ENCODE data around the gene TMEM134. TPM values are rescaled to one million over a fixed set of nuclear protein-coding genes. Genes with fewer than 3 reads are reported as not detected.

The TMEM134 gene
- total RNA-seq, 1 experiment from 2014 or later: 7.6 TPM

GRCh38 chr11:67420646-67421429 is 48.2 kb downstream of the TMEM134 start:
- Histone ChIP-seq H3K27ac (no peak overlapping the region; the same call in 1 of the 2 replicates), H3K36me3 (no peaks in the 10 kb centered on the region), H3K27me3 (no peaks in the 10 kb centered on the region), H3K4me1 (peaks cover 5% of the 10 kb centered on the region; the same call in 1 of the 2 replicates), H3K4me3 (peak overlapping the region; percentile 62), H3K9me3 (replicated peaks) (no peaks in the 10 kb centered on the region)
- DNase-seq: peak; percentile 95 to 96

GRCh38 chr11:67420147-67420645 is 48.9 kb downstream of the TMEM134 start:
- H3K27me3 ChIP-seq: no peaks in the 10 kb centered on the region
- H3K27ac ChIP-seq: no peak overlapping the region; the same call in 1 of the 2 replicates
- no peaks in the 10 kb centered on the region for H3K9me3 ChIP-seq (replicated peaks)
- H3K4me3 ChIP-seq: peak overlapping the region; percentile 62
- H3K36me3 ChIP-seq: no peaks in the 10 kb centered on the region
- peaks cover 5% of the 10 kb centered on the region; the same call in 1 of the 2 replicates for H3K4me1 ChIP-seq
- no peak for DNase-seq

GRCh38 chr11:67419325-67420049 is 49.6 kb downstream of the TMEM134 start:
- Histone ChIP-seq H3K4me1 (peaks cover 5% of the 10 kb centered on the region; the same call in 1 of the 2 replicates), H3K9me3 (replicated peaks) (no peaks in the 10 kb centered on the region), H3K4me3 (no peak overlapping the region), H3K27me3 (no peaks in the 10 kb centered on the region), H3K36me3 (no peaks in the 10 kb centered on the region), H3K27ac (no peak overlapping the region)
- DNase-seq: no peak

GRCh38 chr11:67418476-67419281 is 50.4 kb downstream of the TMEM134 start:
- Histone ChIP-seq H3K27ac (no peak overlapping the region), H3K4me3 (no peak overlapping the region)
- DNase-seq: peak; percentile 30 to 35

GRCh38 chr11:67417425-67417824 is 51.6 kb downstream of the TMEM134 start:
- Histone ChIP-seq H3K27me3 (no peaks in the 10 kb centered on the region; the same call in 1 of the 2 replicates), H3K9me3 (replicated peaks) (no peaks in the 10 kb centered on the region), H3K4me1 (peaks cover 8% of the 10 kb centered on the region; the same call in 1 of the 2 replicates), H3K27ac (no peak overlapping the region), H3K36me3 (no peaks in the 10 kb centered on the region), H3K4me3 (no peak overlapping the region)
- no peak for DNase-seq

More at GRCh38 chr11:67418476-67419281, 50.4 kb downstream of the TMEM134 start:
- no peaks in the 10 kb centered on the region for H3K36me3 ChIP-seq
- peaks cover 5% of the 10 kb centered on the region; the same call in 1 of the 2 replicates for H3K4me1 ChIP-seq
- no peaks in the 10 kb centered on the region for H3K27me3 ChIP-seq
- H3K9me3 ChIP-seq (replicated peaks): no peaks in the 10 kb centered on the region

GRCh38 chr11:67416416-67417335 is 52.4 kb downstream of the TMEM134 start:
- H3K4me1 ChIP-seq: peaks cover 8% of the 10 kb centered on the region; the same call in 1 of the 2 replicates
- H3K9me3 ChIP-seq (replicated peaks): no peaks in the 10 kb centered on the region
- no peak overlapping the region for H3K4me3 ChIP-seq
- no peak for DNase-seq
- H3K27me3 ChIP-seq: no peaks in the 10 kb centered on the region; the same call in 1 of the 2 replicates
- H3K36me3 ChIP-seq: no peaks in the 10 kb centered on the region
- no peak overlapping the region for H3K27ac ChIP-seq

GRCh38 chr11:67415501-67416304 is 53.3 kb downstream of the TMEM134 start, which contains the start of gene CARNS1:
Gene CARNS1, plus strand, starts transcription at chr11:67415678. Its CDS starts 522 bp downstream, at chr11:67416200.
- Histone ChIP-seq H3K27me3 (peaks cover 2% of the 10 kb centered on the region; the same call in 1 of the 2 replicates), H3K27ac (no peak within 1 kb of the TSS), H3K36me3 (no peaks in the 10 kb centered on the region), H3K4me3 (no peak within 1 kb of the TSS), H3K9me3 (replicated peaks) (no peaks in the 10 kb centered on the region), H3K4me1 (peaks cover 8% of the 10 kb centered on the region; the same call in 1 of the 2 replicates)
- DNase-seq: no peak

GRCh38 chr11:67413266-67413849 is 55.7 kb downstream of the TMEM134 start:
- Histone ChIP-seq H3K4me1 (0 out of 2 replicates have a peak, but pooled peaks cover 5% of the 10 kb centered on the region), H3K9me3 (replicated peaks) (no peaks in the 10 kb centered on the region), H3K27ac (no peak overlapping the region), H3K4me3 (no peak overlapping the region), H3K36me3 (no peaks in the 10 kb centered on the region), H3K27me3 (peaks cover 23% of the 10 kb centered on the region)
- peak in 1 of 2 experiments; percentile 34 for DNase-seq

GRCh38 chr11:67412495-67413179 is 56.4 kb downstream of the TMEM134 start:
- Histone ChIP-seq H3K9me3 (replicated peaks) (no peaks in the 10 kb centered on the region), H3K27ac (no peak overlapping the region), H3K27me3 (peaks cover 25% of the 10 kb centered on the region), H3K36me3 (no peaks in the 10 kb centered on the region), H3K4me1 (0 out of 2 replicates have a peak, but pooled peaks cover 5% of the 10 kb centered on the region), H3K4me3 (no peak overlapping the region)
- DNase-seq: no peak

- 0 out of 2 replicates have a peak, but pooled peaks cover 5% of the 10 kb centered on the region for H3K4me1 ChIP-seq
Observed at GRCh38 chr11:67411785-67412152, 57.3 kb downstream of the TMEM134 start.

More at GRCh38 chr11:67411785-67412152, 57.3 kb downstream of the TMEM134 start:
- no peaks in the 10 kb centered on the region for H3K9me3 ChIP-seq (replicated peaks)
- H3K27me3 ChIP-seq: peaks cover 33% of the 10 kb centered on the region
- DNase-seq: no peak
- no peaks in the 10 kb centered on the region for H3K36me3 ChIP-seq
- no peak overlapping the region for H3K27ac ChIP-seq
- H3K4me3 ChIP-seq: no peak overlapping the region
